Neural progenitor cell (in vitro differentiated cells): ENCODE measurements around the gene OBSL1. TPM values are rescaled to one million over a fixed set of nuclear protein-coding genes. Genes with fewer than 3 reads are reported as not detected.

Experiments used
- DNase-seq: peaks from one replicate; pipeline ENCODE4 v3.0.0-alpha.2; 2016; ENCODE audit warnings: low spot score
- H2AFZ ChIP-seq: fragments of 200-600 bp; sonication (generic); replicated peaks from 2 replicates; pipeline ENCODE4 v1.6.1; 2016; ENCODE audit warnings: antibody characterized with exemption
- H3F3A ChIP-seq: fragments of 200-600 bp; sonication (generic); 2 replicates; pipeline ENCODE4 v1.6.1; 2016; ENCODE audit warnings: antibody characterized with exemption, low read depth
- H3K27ac ChIP-seq: fragments of 200-600 bp; sonication (generic); 2 replicates; pipeline ENCODE4 v1.5.1; 2016; ENCODE audit warnings: mild to moderate bottlenecking
- H3K27me3 ChIP-seq: fragments of 200-600 bp; sonication (generic); 2 replicates; pipeline ENCODE4 v1.6.1; 2016; ENCODE audit warnings: mild to moderate bottlenecking, moderate library complexity
- H3K36me3 ChIP-seq: fragments of 200-600 bp; sonication (generic); 2 replicates; pipeline ENCODE4 v1.5.1; 2016
- H3K4me1 ChIP-seq: fragments of 200-600 bp; sonication (generic); 2 replicates; pipeline ENCODE4 v1.6.1; 2016; ENCODE audit warnings: mixed run types
- H3K4me2 ChIP-seq: fragments of 200-600 bp; sonication (generic); 2 replicates; pipeline ENCODE4 v1.6.1; 2016
- H3K4me3 ChIP-seq: fragments of 200-600 bp; sonication (generic); 2 replicates; pipeline ENCODE4 v1.5.1; 2016
- H3K79me2 ChIP-seq: fragments of 200-600 bp; sonication (generic); 2 replicates; pipeline ENCODE4 v1.6.1; 2016; ENCODE audit warnings: low read depth
- H3K9ac ChIP-seq: fragments of 200-600 bp; sonication (generic); 2 replicates; pipeline ENCODE4 v1.6.1; 2016
- H3K9me3 ChIP-seq: fragments of 200-600 bp; sonication (generic); 2 replicates; pipeline ENCODE4 v1.5.1; 2016; ENCODE audit warnings: low read depth
- H4K20me1 ChIP-seq: fragments of 200-600 bp; sonication (generic); 2 replicates; pipeline ENCODE4 v1.6.1; 2016; ENCODE audit warnings: low read depth
- H3K27ac Mint-ChIP-seq: 3 replicates; pipeline ENCODE4 v1.8.0; 2021; ENCODE audit warnings: mixed read lengths
- H3K27me3 Mint-ChIP-seq: 2 replicates; pipeline ENCODE4 v1.8.0; 2022; ENCODE audit warnings: low read depth, mild to moderate bottlenecking, inconsistent platforms, moderate library complexity, mixed read lengths; ENCODE audit not compliant: insufficient read depth
- H3K36me3 Mint-ChIP-seq: 3 replicates; pipeline ENCODE4 v1.8.0; 2021; ENCODE audit warnings: mixed read lengths
- H3K4me1 Mint-ChIP-seq: 3 replicates; pipeline ENCODE4 v1.8.0; 2021; ENCODE audit warnings: mixed read lengths
- H3K4me3 Mint-ChIP-seq: 3 replicates; pipeline ENCODE4 v1.8.0; 2021; ENCODE audit warnings: mild to moderate bottlenecking, moderate library complexity, mixed read lengths
- H3K9me3 Mint-ChIP-seq: 3 replicates; pipeline ENCODE4 v1.8.0; 2020; ENCODE audit warnings: mixed read lengths
- EZH2 ChIP-seq: fragments of 200-600 bp; sonication (generic); IDR thresholded peaks from 2 replicates; pipeline ENCODE4 v1.6.1; 2017; ENCODE audit warnings: antibody characterized with exemption, mild to moderate bottlenecking, moderate library complexity
- EZH2phosphoT487 ChIP-seq: fragments of 200-600 bp; sonication (generic); IDR thresholded peaks from 2 replicates; pipeline ENCODE4 v1.6.1; 2017; ENCODE audit warnings: antibody characterized with exemption
- total RNA-seq: library from RNA; depleted of rRNA; stranded (reverse); fragments of >200 nt; gene quantifications from 2 replicates; pipeline ENCODE4 v1.2.3, GENCODE V29; 2015; ENCODE audit warnings: low replicate concordance
- TF ChIP-seq, protein P1 (sequence below): fragments of 200-600 bp; sonication (generic); IDR thresholded peaks from 2 replicates; pipeline ENCODE4 v1.5.1; 2017; ENCODE audit warnings: antibody characterized with exemption, mild to moderate bottlenecking

Gene OBSL1
- total RNA-seq, 1 donor from 2014 or later = 31.0 TPM

DNA sequence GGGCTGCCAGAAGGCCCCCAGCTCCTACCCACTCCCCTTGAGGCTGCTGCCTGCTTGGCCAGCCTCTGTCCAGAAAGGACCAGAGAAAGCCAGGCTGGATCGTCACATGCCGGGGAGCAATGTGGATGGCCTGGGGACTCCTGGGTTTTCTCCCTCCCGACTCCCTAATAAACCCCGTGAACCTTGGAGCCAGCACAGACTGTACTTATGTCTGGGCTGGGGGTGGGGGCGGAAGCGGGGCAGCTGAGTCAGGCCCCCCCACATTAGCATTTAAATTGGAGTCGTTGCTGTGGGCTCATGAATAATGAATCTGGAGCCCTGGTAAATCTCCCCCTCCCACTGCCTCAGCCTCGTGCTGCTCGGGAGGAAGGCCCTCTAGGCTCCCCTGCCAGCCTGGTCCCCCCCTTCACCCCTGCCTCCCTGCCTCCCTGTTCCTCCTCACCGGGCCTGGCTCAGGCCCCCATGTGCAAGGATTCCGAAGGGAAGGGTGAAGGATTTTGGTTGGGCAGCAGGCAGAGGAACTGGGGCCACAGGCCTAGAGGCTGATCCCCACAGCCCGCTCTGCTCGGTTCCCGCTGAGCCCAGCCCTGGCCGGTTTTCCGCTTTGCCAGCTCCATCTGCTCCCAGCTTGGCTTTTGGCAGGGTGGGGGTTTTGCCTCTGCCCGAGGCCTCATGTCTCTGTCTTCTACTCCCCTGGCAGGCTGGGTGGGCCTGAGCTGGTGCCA, 64.4 kb downstream of the OBSL1 start:
- no peaks in the 10 kb centered on the region for H4K20me1 ChIP-seq
- no peaks in the 10 kb centered on the region for H3K9me3 ChIP-seq
- H3K27me3 ChIP-seq = no peaks in the 10 kb centered on the region
- H3K27ac ChIP-seq = no peak overlapping the region
- peak; percentile 41 for DNase-seq
- Mint-ChIP-seq H3K4me3 (peak overlapping the region; percentile 57), H3K36me3 (no peaks in the 10 kb centered on the region), H3K27me3 (peaks cover 9% of the 10 kb centered on the region), H3K4me1 (peaks cover 46% of the 10 kb centered on the region), H3K9me3 (no peaks in the 10 kb centered on the region), H3K27ac (peak overlapping the region; percentile 95)
- TF ChIP-seq EZH2phosphoT487 (no peak), EZH2 (no peak)
- TF ChIP-seq, protein P1, sequence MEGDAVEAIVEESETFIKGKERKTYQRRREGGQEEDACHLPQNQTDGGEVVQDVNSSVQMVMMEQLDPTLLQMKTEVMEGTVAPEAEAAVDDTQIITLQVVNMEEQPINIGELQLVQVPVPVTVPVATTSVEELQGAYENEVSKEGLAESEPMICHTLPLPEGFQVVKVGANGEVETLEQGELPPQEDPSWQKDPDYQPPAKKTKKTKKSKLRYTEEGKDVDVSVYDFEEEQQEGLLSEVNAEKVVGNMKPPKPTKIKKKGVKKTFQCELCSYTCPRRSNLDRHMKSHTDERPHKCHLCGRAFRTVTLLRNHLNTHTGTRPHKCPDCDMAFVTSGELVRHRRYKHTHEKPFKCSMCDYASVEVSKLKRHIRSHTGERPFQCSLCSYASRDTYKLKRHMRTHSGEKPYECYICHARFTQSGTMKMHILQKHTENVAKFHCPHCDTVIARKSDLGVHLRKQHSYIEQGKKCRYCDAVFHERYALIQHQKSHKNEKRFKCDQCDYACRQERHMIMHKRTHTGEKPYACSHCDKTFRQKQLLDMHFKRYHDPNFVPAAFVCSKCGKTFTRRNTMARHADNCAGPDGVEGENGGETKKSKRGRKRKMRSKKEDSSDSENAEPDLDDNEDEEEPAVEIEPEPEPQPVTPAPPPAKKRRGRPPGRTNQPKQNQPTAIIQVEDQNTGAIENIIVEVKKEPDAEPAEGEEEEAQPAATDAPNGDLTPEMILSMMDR = no peak
- no peak overlapping the region for H3K9ac ChIP-seq
- no peak overlapping the region for H2AFZ ChIP-seq
- H3K79me2 ChIP-seq = no peaks in the 10 kb centered on the region
- H3K4me2 ChIP-seq = peak overlapping the region; percentile 55
- peaks cover 33% of the 10 kb centered on the region for H3F3A ChIP-seq
- H3K36me3 ChIP-seq = no peaks in the 10 kb centered on the region
- H3K4me3 ChIP-seq = no peak overlapping the region
- peaks cover 50% of the 10 kb centered on the region for H3K4me1 ChIP-seq

DNA sequence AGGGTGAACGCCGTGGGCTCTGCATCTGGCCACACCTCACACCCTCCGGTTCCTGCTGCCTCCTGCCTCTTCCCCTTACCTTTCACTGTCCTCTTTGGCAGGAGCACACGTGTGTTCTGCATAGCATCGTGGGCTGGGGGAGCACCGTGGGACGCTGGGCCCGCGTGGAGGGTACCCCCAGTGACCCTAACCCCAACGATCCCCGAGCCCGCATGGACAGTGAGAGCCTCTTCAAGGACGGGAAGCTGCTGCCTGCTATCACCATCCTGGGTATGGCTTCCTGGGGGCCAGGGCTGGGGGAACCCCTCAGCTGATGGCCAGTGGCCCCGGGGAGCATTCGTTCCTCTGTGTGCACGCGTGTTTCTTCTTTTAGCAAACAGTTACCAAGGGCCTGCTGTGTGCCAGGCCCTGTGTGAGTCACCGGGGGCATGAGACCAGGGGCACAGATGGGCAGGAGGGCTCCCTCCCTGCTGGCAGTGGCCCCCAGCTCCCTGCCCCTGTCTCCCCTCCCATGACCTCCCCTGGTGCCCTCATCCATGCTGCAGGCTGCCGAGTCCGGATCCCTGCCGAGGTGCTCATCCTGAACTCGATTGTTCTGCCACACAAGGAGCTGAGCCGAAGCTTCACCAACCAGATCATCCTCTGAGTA, 65.1 kb downstream of the OBSL1 start:
- H3F3A ChIP-seq = peaks cover 32% of the 10 kb centered on the region
- no peaks in the 10 kb centered on the region for H3K36me3 ChIP-seq
- no peaks in the 10 kb centered on the region for H3K9me3 ChIP-seq
- no peak overlapping the region for H3K4me3 ChIP-seq
- H3K4me2 ChIP-seq = no peak overlapping the region
- no peaks in the 10 kb centered on the region for H3K79me2 ChIP-seq
- H3K4me1 ChIP-seq = peaks cover 43% of the 10 kb centered on the region
- Mint-ChIP-seq H3K27me3 (peaks cover 11% of the 10 kb centered on the region), H3K36me3 (no peaks in the 10 kb centered on the region), H3K27ac (peak overlapping the region; percentile 95), H3K9me3 (no peaks in the 10 kb centered on the region), H3K4me1 (peaks cover 45% of the 10 kb centered on the region), H3K4me3 (peak overlapping the region; percentile 57)
- DNase-seq = no peak
- no peak overlapping the region for H2AFZ ChIP-seq
- no peak for TF ChIP-seq EZH2phosphoT487
- TF ChIP-seq, protein P1 = no peak
- TF ChIP-seq EZH2 = no peak
- no peaks in the 10 kb centered on the region for H3K27me3 ChIP-seq
- no peak overlapping the region for H3K9ac ChIP-seq
- H4K20me1 ChIP-seq = no peaks in the 10 kb centered on the region
- no peak overlapping the region for H3K27ac ChIP-seq

DNA sequence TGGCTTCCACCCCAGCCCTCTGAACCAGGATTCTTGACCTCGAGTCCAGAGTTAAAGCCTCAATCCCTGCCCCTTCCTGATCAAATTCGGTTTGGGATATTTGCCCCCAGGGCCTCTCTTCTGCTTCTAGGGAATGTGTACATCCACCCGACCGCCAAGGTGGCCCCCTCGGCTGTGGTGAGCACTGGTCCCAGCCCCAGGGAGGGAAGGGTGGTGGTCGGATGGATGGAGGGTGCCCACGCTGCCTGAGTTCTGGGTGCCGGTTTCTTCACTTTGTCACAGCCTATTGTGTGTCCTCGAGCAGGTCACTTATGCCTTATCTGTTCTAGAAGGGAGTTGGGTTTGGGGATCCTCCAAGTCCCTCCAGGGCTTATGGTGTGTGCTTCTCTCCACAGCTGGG, 65.8 kb downstream of the OBSL1 start:
- Histone ChIP-seq H3K79me2 (no peaks in the 10 kb centered on the region), H3F3A (peaks cover 27% of the 10 kb centered on the region), H3K36me3 (no peaks in the 10 kb centered on the region), H3K4me3 (no peak overlapping the region), H3K9ac (no peak overlapping the region), H3K9me3 (no peaks in the 10 kb centered on the region), H4K20me1 (no peaks in the 10 kb centered on the region), H3K4me2 (no peak overlapping the region), H2AFZ (no peak overlapping the region), H3K27ac (no peak overlapping the region), H3K4me1 (peaks cover 36% of the 10 kb centered on the region), H3K27me3 (no peaks in the 10 kb centered on the region)
- DNase-seq = no peak
- no peaks in the 10 kb centered on the region for H3K9me3 Mint-ChIP-seq
- H3K4me1 Mint-ChIP-seq = peaks cover 41% of the 10 kb centered on the region
- no peak overlapping the region for H3K4me3 Mint-ChIP-seq
- no peak for TF ChIP-seq EZH2phosphoT487
- no peak for TF ChIP-seq EZH2
- TF ChIP-seq, protein P1 = no peak
- H3K27me3 Mint-ChIP-seq = peaks cover 11% of the 10 kb centered on the region
- no peak overlapping the region for H3K27ac Mint-ChIP-seq
- H3K36me3 Mint-ChIP-seq = no peaks in the 10 kb centered on the region
